ENCODE data around the gene NHERF2.

Gene NHERF2

GRCh38 chr16:2026461-2027023, at the start of gene NHERF2:
TSS of gene NHERF2 (plus strand) at chr16:2026902. CDS start at chr16:2027006, 104 bp downstream.
- Histone ChIP-seq H3K27ac (no peak within 1 kb of the TSS), H3K27me3 (replicated peaks) (no peaks in the 10 kb centered on the region), H3K4me3 (ENCODE audit: low read depth, low read length) (peak within 1 kb of the TSS; percentile 60), H3K36me3 (replicated peaks) (no peaks in the 10 kb centered on the region)
- DNase-seq, result no peak
- in situ Hi-C loops (cut with HindIII; ENCODE audit: low pct_ligation_motif_present, low sequenced_read_pairs), result no loop called here
- TF ChIP-seq CTCF (IDR thresholded peaks at IDR 0.05; ENCODE audit: low read depth, low read length, missing control alignments), result no peak

DNA sequence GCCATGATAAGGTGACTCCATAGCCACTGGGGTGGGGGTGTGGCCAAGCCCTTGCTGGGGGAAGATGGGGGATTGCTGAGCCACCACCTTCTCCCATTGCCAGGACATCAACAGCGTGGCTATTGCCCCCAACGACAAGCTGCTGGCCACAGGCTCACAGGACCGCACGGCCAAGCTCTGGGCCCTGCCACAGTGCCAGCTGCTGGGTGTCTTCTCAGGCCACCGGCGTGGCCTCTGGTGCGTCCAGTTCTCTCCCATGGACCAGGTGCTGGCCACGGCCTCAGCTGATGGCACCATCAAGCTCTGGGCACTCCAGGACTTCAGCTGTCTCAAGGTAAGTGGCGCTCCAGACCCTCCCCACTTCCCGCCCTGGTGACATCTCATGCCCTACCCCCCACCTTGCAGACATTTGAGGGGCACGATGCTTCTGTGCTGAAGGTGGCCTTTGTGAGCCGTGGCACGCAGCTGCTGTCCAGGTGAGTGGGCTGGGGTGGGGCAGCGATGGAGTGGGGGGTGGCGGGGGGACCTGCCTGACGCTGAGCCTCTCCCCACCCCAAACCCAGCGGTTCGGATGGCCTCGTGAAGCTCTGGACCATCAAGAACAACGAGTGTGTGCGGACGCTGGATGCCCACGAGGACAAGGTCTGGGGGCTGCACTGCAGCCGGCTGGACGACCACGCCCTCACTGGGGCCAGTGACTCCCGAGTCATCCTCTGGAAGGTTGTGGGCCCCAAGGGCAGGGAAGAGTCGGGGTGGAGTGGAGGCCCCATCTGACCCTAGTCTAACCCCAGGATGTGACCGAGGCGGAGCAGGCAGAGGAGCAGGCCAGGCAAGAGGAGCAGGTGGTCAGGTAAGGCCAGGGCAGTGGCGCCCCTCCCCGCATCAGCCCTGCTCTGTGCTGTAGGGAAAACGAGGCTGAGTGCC, 49.5 kb upstream of the NHERF2 start:
- Histone ChIP-seq H3K27me3 (replicated peaks) (peaks cover 31% of the 10 kb centered on the region), H3K36me3 (replicated peaks) (peaks cover 47% of the 10 kb centered on the region), H3K27ac (no peak overlapping the region), H3K4me3 (ENCODE audit: low read depth, low read length) (no peak overlapping the region)
- in situ Hi-C loops (cut with HindIII; ENCODE audit: low pct_ligation_motif_present, low sequenced_read_pairs), result no loop called here
- no peak for DNase-seq
- TF ChIP-seq CTCF (IDR thresholded peaks at IDR 0.05; ENCODE audit: low read depth, low read length, missing control alignments), result no peak

DNA sequence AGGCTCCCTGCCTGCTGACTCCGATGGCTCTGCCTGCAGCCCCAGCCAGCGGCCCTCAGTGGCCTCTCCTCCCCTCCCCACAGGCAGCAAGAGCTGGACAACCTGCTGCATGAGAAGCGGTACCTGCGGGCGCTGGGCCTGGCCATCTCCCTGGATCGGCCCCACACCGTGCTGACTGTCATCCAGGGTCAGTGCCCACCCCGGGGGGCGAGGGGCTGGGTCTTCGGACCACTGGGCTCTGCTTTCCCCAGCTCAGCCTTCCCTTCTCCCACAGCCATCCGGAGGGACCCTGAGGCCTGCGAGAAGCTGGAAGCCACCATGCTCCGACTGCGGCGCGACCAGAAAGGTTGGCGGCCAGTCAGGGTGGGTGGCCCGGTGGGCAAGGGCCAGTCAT, 48.8 kb upstream of the NHERF2 start:
- Histone ChIP-seq H3K4me3 (ENCODE audit: low read depth, low read length) (no peak overlapping the region), H3K36me3 (replicated peaks) (peaks cover 47% of the 10 kb centered on the region), H3K27me3 (replicated peaks) (peaks cover 34% of the 10 kb centered on the region), H3K27ac (no peak overlapping the region)
- no peak for DNase-seq
- in situ Hi-C loops (cut with HindIII; ENCODE audit: low pct_ligation_motif_present, low sequenced_read_pairs), result no loop called here
- TF ChIP-seq CTCF (IDR thresholded peaks at IDR 0.05; ENCODE audit: low read depth, low read length, missing control alignments), result no peak

DNA sequence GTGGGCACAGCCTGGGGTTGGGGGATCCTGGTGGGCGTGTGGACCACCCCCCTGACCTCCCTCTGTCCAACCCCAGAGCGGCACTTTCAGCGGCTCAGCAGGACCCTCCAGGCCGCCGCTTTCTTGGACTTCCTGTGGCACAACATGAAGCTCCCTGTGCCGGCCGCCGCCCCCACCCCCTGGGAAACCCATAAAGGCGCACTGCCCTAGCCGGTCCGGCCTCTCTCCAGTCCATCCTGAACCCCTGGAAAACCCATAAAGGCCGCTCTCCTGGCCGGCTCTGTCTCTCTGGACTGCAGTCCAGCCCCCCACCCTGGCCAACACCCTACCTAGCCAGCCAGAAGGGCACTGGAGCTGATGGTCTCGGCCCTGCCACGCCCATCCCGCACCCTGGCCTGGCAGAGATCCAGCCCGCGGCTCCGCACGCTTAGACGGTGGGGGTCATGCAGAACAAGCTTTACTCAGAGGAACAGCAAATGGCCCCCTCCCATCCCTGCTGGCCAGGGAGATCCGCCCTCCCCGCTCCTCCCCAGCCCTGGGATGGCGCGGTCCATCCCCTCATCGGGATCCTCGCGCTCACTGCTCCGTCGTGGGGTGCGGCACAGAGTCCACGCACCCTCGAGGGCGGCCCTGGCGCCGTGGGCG, 48.1 kb upstream of the NHERF2 start:
- DNase-seq, result no peak
- Histone ChIP-seq H3K36me3 (replicated peaks) (peaks cover 47% of the 10 kb centered on the region), H3K27me3 (replicated peaks) (peaks cover 34% of the 10 kb centered on the region), H3K27ac (no peak overlapping the region), H3K4me3 (ENCODE audit: low read depth, low read length) (no peak overlapping the region)
- TF ChIP-seq CTCF (IDR thresholded peaks at IDR 0.05; ENCODE audit: low read depth, low read length, missing control alignments), result no peak
- in situ Hi-C loops (cut with HindIII; ENCODE audit: low pct_ligation_motif_present, low sequenced_read_pairs), result no loop called here

- TF ChIP-seq CTCF (IDR thresholded peaks at IDR 0.05; ENCODE audit: low read depth, low read length, missing control alignments), result no peak
- peaks cover 43% of the 10 kb centered on the region for H3K36me3 ChIP-seq (replicated peaks)
- in situ Hi-C loops (cut with HindIII; ENCODE audit: low pct_ligation_motif_present, low sequenced_read_pairs), result no loop called here
- DNase-seq, result no peak
- H3K27me3 ChIP-seq (replicated peaks), result peaks cover 34% of the 10 kb centered on the region
- H3K4me3 ChIP-seq (ENCODE audit: low read depth, low read length), result no peak overlapping the region
- H3K27ac ChIP-seq, result no peak overlapping the region
Measured at GRCh38 chr16:1979271-1980029, 47.3 kb upstream of the NHERF2 start.
